OCI-LY1 (cell line): ENCODE results near the gene GPR119.
"Not testable (repeated sequence)": the region's sequence is repeated elsewhere in the genome, so short reads cannot be mapped to it uniquely, and the experiment has no call there.

Experiments
- EZH2 ChIP-seq: fragments of 200-600 bp; sonication (generic), shearing (Covaris generic); IDR thresholded peaks from 2 replicates; pipeline ENCODE4 v1.8.0; 2017; ENCODE audit warnings: borderline replicate concordance, mixed run types, mild to moderate bottlenecking, antibody characterized with exemption, low read length, moderate library complexity, mixed read lengths
- TF ChIP-seq, protein P1 (sequence below): fragments of 200-600 bp; sonication (generic), shearing (Covaris generic); IDR thresholded peaks from 2 replicates; pipeline ENCODE4 v1.5.1; 2017; ENCODE audit warnings: mild to moderate bottlenecking, antibody characterized with exemption, low read length, moderate library complexity, mixed read lengths

DNA sequence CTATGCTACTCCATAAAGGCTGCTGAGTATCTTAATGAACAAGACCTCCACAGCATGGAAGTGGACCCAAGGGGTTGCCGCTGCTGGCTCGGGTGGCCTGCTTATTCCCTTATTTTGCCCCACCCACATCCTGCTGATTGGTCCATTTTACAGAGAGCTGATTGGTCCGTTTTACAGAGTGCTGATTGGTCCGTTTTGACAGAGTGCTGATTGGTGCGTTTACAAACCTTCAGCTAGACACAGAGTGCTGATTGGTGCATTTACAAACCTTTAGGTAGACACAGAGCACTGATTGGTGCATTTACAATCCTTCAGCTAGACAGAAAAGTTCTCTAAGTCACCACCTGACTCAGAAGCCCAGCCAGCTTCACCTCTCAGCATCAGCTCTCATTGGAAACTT is 43.8 kb upstream of the GPR119 start:
- TF ChIP-seq EZH2 = not testable (repeated sequence)
- TF ChIP-seq, protein P1, sequence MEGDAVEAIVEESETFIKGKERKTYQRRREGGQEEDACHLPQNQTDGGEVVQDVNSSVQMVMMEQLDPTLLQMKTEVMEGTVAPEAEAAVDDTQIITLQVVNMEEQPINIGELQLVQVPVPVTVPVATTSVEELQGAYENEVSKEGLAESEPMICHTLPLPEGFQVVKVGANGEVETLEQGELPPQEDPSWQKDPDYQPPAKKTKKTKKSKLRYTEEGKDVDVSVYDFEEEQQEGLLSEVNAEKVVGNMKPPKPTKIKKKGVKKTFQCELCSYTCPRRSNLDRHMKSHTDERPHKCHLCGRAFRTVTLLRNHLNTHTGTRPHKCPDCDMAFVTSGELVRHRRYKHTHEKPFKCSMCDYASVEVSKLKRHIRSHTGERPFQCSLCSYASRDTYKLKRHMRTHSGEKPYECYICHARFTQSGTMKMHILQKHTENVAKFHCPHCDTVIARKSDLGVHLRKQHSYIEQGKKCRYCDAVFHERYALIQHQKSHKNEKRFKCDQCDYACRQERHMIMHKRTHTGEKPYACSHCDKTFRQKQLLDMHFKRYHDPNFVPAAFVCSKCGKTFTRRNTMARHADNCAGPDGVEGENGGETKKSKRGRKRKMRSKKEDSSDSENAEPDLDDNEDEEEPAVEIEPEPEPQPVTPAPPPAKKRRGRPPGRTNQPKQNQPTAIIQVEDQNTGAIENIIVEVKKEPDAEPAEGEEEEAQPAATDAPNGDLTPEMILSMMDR = not testable (repeated sequence)
